Panc1 (cell line): ENCODE data around the gene AFG1L. TPM values are rescaled to one million over a fixed set of nuclear protein-coding genes. Genes with fewer than 3 reads are reported as not detected.

Experiments used
- ATAC-seq: fragments of 200-7000 bp; cut with Tn5 transposase; 2 replicates; pipeline ENCODE4 v1.9.1; 2020; ENCODE audit warnings: mild to moderate bottlenecking, moderate library complexity
- BruUV-seq: library from RNA; stranded (reverse); fragments of 400-500 nt; replicated peaks from 2 replicates; lab custom pipeline; 2021; lab: Mats Ljungman, UMichigan
- CTCF ChIA-PET: fragments of 300-600 bp; sonication (Branson Sonifier 250); formaldehyde crosslinking; loops from one replicate; lab custom pipeline; 2022; ENCODE audit warnings: antibody characterized with exemption; lab: Charles Lee
- POLR2A ChIA-PET: fragments of 300-600 bp; sonication (Branson Sonifier 250); formaldehyde crosslinking; loops from one replicate; lab custom pipeline; 2022; ENCODE audit warnings: antibody characterized with exemption; lab: Charles Lee
- DNase-seq: peaks from one replicate; pipeline ENCODE4 v3.0.0-alpha.2; 2010; ENCODE audit warnings: low read depth, low spot score
- H3K27ac ChIP-seq: 2 replicates; pipeline ENCODE4 v1.5.1; 2011; ENCODE audit warnings: mild to moderate bottlenecking, low read length, inconsistent platforms
- H3K27me3 ChIP-seq: fragments of 200-500 bp; sonication (Bioruptor generic); 2 replicates; pipeline ENCODE4 v1.6.0; 2014; ENCODE audit warnings: low read length, inconsistent platforms; ENCODE audit not compliant: control insufficient read depth, insufficient read depth
- H3K36me3 ChIP-seq: fragments of 200-500 bp; sonication (Bioruptor generic); 2 replicates; pipeline ENCODE4 v1.5.1; 2014; ENCODE audit warnings: inconsistent platforms, mild to moderate bottlenecking, low read length, moderate library complexity; ENCODE audit not compliant: control insufficient read depth, insufficient read depth
- H3K4me1 ChIP-seq: 2 replicates; pipeline ENCODE4 v1.5.1; 2011; ENCODE audit warnings: inconsistent platforms, mild to moderate bottlenecking, low read length, moderate library complexity; ENCODE audit not compliant: control insufficient read depth, insufficient read depth
- H3K4me3 ChIP-seq, 2 experiments: 2 replicates each; pipeline ENCODE4 v1.5.1; 2011 to 2012; ENCODE audit warnings: low read depth in 2 of 2, low read length in 2 of 2, mild to moderate bottlenecking in 2 of 2, inconsistent platforms in 1 of 2, moderate library complexity in 1 of 2
- H3K9me3 ChIP-seq: fragments of 200-500 bp; sonication (Bioruptor generic); 2 replicates; pipeline ENCODE4 v1.5.1; 2014; ENCODE audit warnings: low read depth, mild to moderate bottlenecking, inconsistent platforms, low read length, moderate library complexity; ENCODE audit not compliant: control insufficient read depth, insufficient read depth
- CTCF ChIP-seq: fragments of 450-650 bp; IDR thresholded peaks from 2 replicates; pipeline ENCODE4 v1.5.1; 2017; ENCODE audit warnings: mild to moderate bottlenecking
- POLR2AphosphoS5 ChIP-seq: IDR thresholded peaks from 2 replicates; pipeline ENCODE4 v1.6.1; 2012; ENCODE audit warnings: mild to moderate bottlenecking, low read depth, low read length, moderate library complexity
- REST ChIP-seq, 2 experiments: IDR thresholded peaks; 2 replicates each; pipeline ENCODE4 v1.6.1; 2011 to 2012; ENCODE audit warnings: low read depth in 2 of 2, control low read depth in 1 of 2, low read length in 1 of 2, mild to moderate bottlenecking in 1 of 2, moderate library complexity in 1 of 2; ENCODE audit not compliant: insufficient read depth in 1 of 2
- SIN3A ChIP-seq: IDR thresholded peaks from 2 replicates; pipeline ENCODE4 v1.6.1; 2012; ENCODE audit warnings: low read depth, mild to moderate bottlenecking, low read length, moderate library complexity, borderline replicate concordance; ENCODE audit not compliant: insufficient read depth
- TCF7L2 ChIP-seq: IDR thresholded peaks from 2 replicates; pipeline ENCODE4 v1.6.1; 2011; ENCODE audit warnings: mild to moderate bottlenecking, low read depth, low read length, inconsistent platforms
- in situ Hi-C: cut with HindIII; loops from 2 replicates; pipeline ENCODE4 v1.10.0; 2016; ENCODE audit warnings: low sequenced_read_pairs, low pct_unique_long_range_greater_than_20kb
- intact Hi-C: fragments of 100-400 bp; cut with micrococcal nuclease; formaldehyde crosslinking; loops from one replicate; pipeline ENCODE4 v1.10.0; 2022; ENCODE audit not compliant: unreplicated experiment
- total RNA-seq: library from RNA; stranded (reverse); gene quantifications from one replicate; pipeline ENCODE4 v1.2.1, GENCODE V29; 2021; ENCODE audit not compliant: unreplicated experiment

The AFG1L gene
- total RNA-seq, 1 experiment from 2014 or later, result 12.4 TPM

- Histone ChIP-seq H3K27me3 (no peaks in the 10 kb centered on the region), H3K4me3 (peak overlapping the region; percentile 65 to 94), H3K9me3 (no peaks in the 10 kb centered on the region), H3K4me1 (peaks cover 14% of the 10 kb centered on the region), H3K27ac (peak overlapping the region; percentile 85), H3K36me3 (no peaks in the 10 kb centered on the region)
- intact Hi-C loops, result no loop called here
- ATAC-seq (no peak), DNase-seq (no peak)
- ChIA-PET CTCF (no interaction called here), POLR2A (no interaction called here)
- no peak for TF ChIP-seq REST (IDR thresholded peaks at IDR 0.05; ENCODE audit: insufficient read depth in 1 of 2, low read depth in 2 of 2, low read length in 1 of 2)
- no peak for TF ChIP-seq TCF7L2
- no peak for TF ChIP-seq SIN3A
- no peak for TF ChIP-seq POLR2AphosphoS5
- no peak for TF ChIP-seq CTCF
- no TSS peak for BruUV-seq
- in situ Hi-C loops, result no loop called here
These were observed 1.1 kb upstream of the AFG1L start for GRCh38 chr6:108293527-108294296.

GRCh38 chr6:108294297-108294726 lies 542 bp upstream of the AFG1L start:
- DNase-seq (no peak), ATAC-seq (peak; percentile 47)
- intact Hi-C loops, result no loop called here
- Histone ChIP-seq H3K27ac (peak overlapping the region; percentile 85), H3K9me3 (no peaks in the 10 kb centered on the region), H3K4me3 (peak overlapping the region; percentile 65 to 94), H3K4me1 (peaks cover 14% of the 10 kb centered on the region), H3K36me3 (no peaks in the 10 kb centered on the region), H3K27me3 (no peaks in the 10 kb centered on the region)
- TSS peak; percentile 97 for BruUV-seq
- in situ Hi-C loops, result no loop called here
- ChIA-PET POLR2A (interaction anchor here (0.6 to 0.7 kb wide), 3 partner anchors 23 to 1847 kb away, joined by 3 to 6 read pairs (median 5); partner anchors contain the start of gene SNX3), CTCF (no interaction called here)
- TF ChIP-seq POLR2AphosphoS5 (no peak), REST (IDR thresholded peaks at IDR 0.05; ENCODE audit: insufficient read depth in 1 of 2, low read depth in 2 of 2, low read length in 1 of 2) (no peak), CTCF (no peak), SIN3A (no peak), TCF7L2 (no peak)
